ENCODE data around the gene DSCAML1.

The DSCAML1 gene

GRCh38 chr11:117717485-117718314 lies 79.3 kb downstream of the DSCAML1 start:
- Histone ChIP-seq H3K4me3 (ENCODE audit: low read depth, low read length) (peak overlapping the region; percentile 31; the same call in 1 of the 2 replicates), H3K9ac (ENCODE audit: low read depth, low read length) (no peak overlapping the region), H3K27ac (ENCODE audit: low read depth, low read length) (no peak overlapping the region), H3K4me1 (ENCODE audit: control insufficient read depth, insufficient read depth, low read length) (peaks cover 34% of the 10 kb centered on the region), H3K27me3 (ENCODE audit: control insufficient read depth, insufficient read depth, low read length) (peaks cover 9% of the 10 kb centered on the region), H3K9me3 (ENCODE audit: control insufficient read depth, insufficient read depth, low read length) (no peaks in the 10 kb centered on the region), H3K36me3 (ENCODE audit: control insufficient read depth, insufficient read depth, low read length) (no peaks in the 10 kb centered on the region)

- Histone ChIP-seq H3K36me3 (ENCODE audit: control insufficient read depth, insufficient read depth, low read length) (no peaks in the 10 kb centered on the region), H3K4me3 (ENCODE audit: low read depth, low read length) (no peak overlapping the region), H3K27me3 (ENCODE audit: control insufficient read depth, insufficient read depth, low read length) (peaks cover 5% of the 10 kb centered on the region; the same call in 1 of the 2 replicates), H3K4me1 (ENCODE audit: control insufficient read depth, insufficient read depth, low read length) (peaks cover 26% of the 10 kb centered on the region), H3K9me3 (ENCODE audit: control insufficient read depth, insufficient read depth, low read length) (no peaks in the 10 kb centered on the region), H3K9ac (ENCODE audit: low read depth, low read length) (no peak overlapping the region), H3K27ac (ENCODE audit: low read depth, low read length) (no peak overlapping the region)
Measured at GRCh38 chr11:117716521-117717440, 80.2 kb downstream of the DSCAML1 start.

GRCh38 chr11:117715801-117716200 lies 81.2 kb downstream of the DSCAML1 start:
- H3K9me3 ChIP-seq (ENCODE audit: control insufficient read depth, insufficient read depth, low read length), result no peaks in the 10 kb centered on the region
- H3K27me3 ChIP-seq (ENCODE audit: control insufficient read depth, insufficient read depth, low read length), result peaks cover 5% of the 10 kb centered on the region; the same call in 1 of the 2 replicates
- peaks cover 28% of the 10 kb centered on the region for H3K4me1 ChIP-seq (ENCODE audit: control insufficient read depth, insufficient read depth, low read length)
- H3K36me3 ChIP-seq (ENCODE audit: control insufficient read depth, insufficient read depth, low read length), result no peaks in the 10 kb centered on the region
- H3K9ac ChIP-seq (ENCODE audit: low read depth, low read length), result no peak overlapping the region
- H3K4me3 ChIP-seq (ENCODE audit: low read depth, low read length), result no peak overlapping the region
- H3K27ac ChIP-seq (ENCODE audit: low read depth, low read length), result no peak overlapping the region

- peaks cover 18% of the 10 kb centered on the region for H3K4me1 ChIP-seq (ENCODE audit: control insufficient read depth, insufficient read depth, low read length)
- no peak overlapping the region for H3K4me3 ChIP-seq (ENCODE audit: low read depth, low read length)
- no peaks in the 10 kb centered on the region for H3K27me3 ChIP-seq (ENCODE audit: control insufficient read depth, insufficient read depth, low read length)
- H3K9ac ChIP-seq (ENCODE audit: low read depth, low read length), result no peak overlapping the region
- no peak overlapping the region for H3K27ac ChIP-seq (ENCODE audit: low read depth, low read length)
- H3K9me3 ChIP-seq (ENCODE audit: control insufficient read depth, insufficient read depth, low read length), result no peaks in the 10 kb centered on the region
- H3K36me3 ChIP-seq (ENCODE audit: control insufficient read depth, insufficient read depth, low read length), result no peaks in the 10 kb centered on the region
Measured at GRCh38 chr11:117713538-117713991, 83.5 kb downstream of the DSCAML1 start.

GRCh38 chr11:117712530-117712929 lies 84.5 kb downstream of the DSCAML1 start:
- Histone ChIP-seq H3K27me3 (ENCODE audit: control insufficient read depth, insufficient read depth, low read length) (no peaks in the 10 kb centered on the region), H3K36me3 (ENCODE audit: control insufficient read depth, insufficient read depth, low read length) (no peaks in the 10 kb centered on the region), H3K27ac (ENCODE audit: low read depth, low read length) (no peak overlapping the region), H3K4me1 (ENCODE audit: control insufficient read depth, insufficient read depth, low read length) (peaks cover 10% of the 10 kb centered on the region; the same call in 1 of the 2 replicates), H3K9ac (ENCODE audit: low read depth, low read length) (no peak overlapping the region), H3K9me3 (ENCODE audit: control insufficient read depth, insufficient read depth, low read length) (no peaks in the 10 kb centered on the region), H3K4me3 (ENCODE audit: low read depth, low read length) (no peak overlapping the region)

- peaks cover 7% of the 10 kb centered on the region; the same call in 1 of the 2 replicates for H3K4me1 ChIP-seq (ENCODE audit: control insufficient read depth, insufficient read depth, low read length)
- no peak overlapping the region for H3K4me3 ChIP-seq (ENCODE audit: low read depth, low read length)
- H3K27ac ChIP-seq (ENCODE audit: low read depth, low read length), result no peak overlapping the region
- H3K9me3 ChIP-seq (ENCODE audit: control insufficient read depth, insufficient read depth, low read length), result no peaks in the 10 kb centered on the region
- H3K9ac ChIP-seq (ENCODE audit: low read depth, low read length), result no peak overlapping the region
- no peaks in the 10 kb centered on the region for H3K27me3 ChIP-seq (ENCODE audit: control insufficient read depth, insufficient read depth, low read length)
- H3K36me3 ChIP-seq (ENCODE audit: control insufficient read depth, insufficient read depth, low read length), result no peaks in the 10 kb centered on the region
Measured at GRCh38 chr11:117711331-117711730, 85.7 kb downstream of the DSCAML1 start.

- Histone ChIP-seq H3K36me3 (ENCODE audit: control insufficient read depth, insufficient read depth, low read length) (no peaks in the 10 kb centered on the region), H3K27ac (ENCODE audit: low read depth, low read length) (no peak overlapping the region), H3K4me1 (ENCODE audit: control insufficient read depth, insufficient read depth, low read length) (peaks cover 4% of the 10 kb centered on the region; the same call in 1 of the 2 replicates), H3K27me3 (ENCODE audit: control insufficient read depth, insufficient read depth, low read length) (no peaks in the 10 kb centered on the region), H3K9me3 (ENCODE audit: control insufficient read depth, insufficient read depth, low read length) (no peaks in the 10 kb centered on the region), H3K4me3 (ENCODE audit: low read depth, low read length) (no peak overlapping the region), H3K9ac (ENCODE audit: low read depth, low read length) (no peak overlapping the region)
Measured at GRCh38 chr11:117710211-117710610, 86.8 kb downstream of the DSCAML1 start.

GRCh38 chr11:117706322-117706814 lies 90.6 kb downstream of the DSCAML1 start:
- Histone ChIP-seq H3K9ac (ENCODE audit: low read depth, low read length) (no peak overlapping the region), H3K4me3 (ENCODE audit: low read depth, low read length) (no peak overlapping the region), H3K9me3 (ENCODE audit: control insufficient read depth, insufficient read depth, low read length) (no peaks in the 10 kb centered on the region), H3K4me1 (ENCODE audit: control insufficient read depth, insufficient read depth, low read length) (peaks cover 6% of the 10 kb centered on the region; the same call in 1 of the 2 replicates), H3K36me3 (ENCODE audit: control insufficient read depth, insufficient read depth, low read length) (no peaks in the 10 kb centered on the region), H3K27ac (ENCODE audit: low read depth, low read length) (no peak overlapping the region), H3K27me3 (ENCODE audit: control insufficient read depth, insufficient read depth, low read length) (no peaks in the 10 kb centered on the region)

GRCh38 chr11:117705866-117706265 lies 91.2 kb downstream of the DSCAML1 start:
- no peak overlapping the region for H3K27ac ChIP-seq (ENCODE audit: low read depth, low read length)
- H3K27me3 ChIP-seq (ENCODE audit: control insufficient read depth, insufficient read depth, low read length), result no peaks in the 10 kb centered on the region
- H3K4me3 ChIP-seq (ENCODE audit: low read depth, low read length), result no peak overlapping the region
- peaks cover 6% of the 10 kb centered on the region; the same call in 1 of the 2 replicates for H3K4me1 ChIP-seq (ENCODE audit: control insufficient read depth, insufficient read depth, low read length)
- H3K9ac ChIP-seq (ENCODE audit: low read depth, low read length), result no peak overlapping the region
- no peaks in the 10 kb centered on the region for H3K36me3 ChIP-seq (ENCODE audit: control insufficient read depth, insufficient read depth, low read length)
- H3K9me3 ChIP-seq (ENCODE audit: control insufficient read depth, insufficient read depth, low read length), result no peaks in the 10 kb centered on the region

GRCh38 chr11:117704395-117705100 lies 92.5 kb downstream of the DSCAML1 start:
- H3K9me3 ChIP-seq (ENCODE audit: control insufficient read depth, insufficient read depth, low read length), result no peaks in the 10 kb centered on the region
- H3K4me1 ChIP-seq (ENCODE audit: control insufficient read depth, insufficient read depth, low read length), result peaks cover 6% of the 10 kb centered on the region; the same call in 1 of the 2 replicates
- H3K9ac ChIP-seq (ENCODE audit: low read depth, low read length), result no peak overlapping the region
- H3K36me3 ChIP-seq (ENCODE audit: control insufficient read depth, insufficient read depth, low read length), result no peaks in the 10 kb centered on the region
- no peaks in the 10 kb centered on the region for H3K27me3 ChIP-seq (ENCODE audit: control insufficient read depth, insufficient read depth, low read length)
- no peak overlapping the region for H3K4me3 ChIP-seq (ENCODE audit: low read depth, low read length)
- H3K27ac ChIP-seq (ENCODE audit: low read depth, low read length), result no peak overlapping the region

All from HUES48 (cell line).